22Rv1 (cell line): ENCODE results near the gene CAPRIN1.

Experiments used
- ZFX ChIP-seq: fragments of 450-650 bp; IDR thresholded peaks from 2 replicates; pipeline ENCODE4 v1.6.1; 2017; ENCODE audit warnings: antibody characterized with exemption, borderline replicate concordance
- TF ChIP-seq, protein P1 (sequence below): fragments of 450-650 bp; IDR thresholded peaks from 2 replicates; pipeline ENCODE4 v1.5.1; 2017; ENCODE audit warnings: mild to moderate bottlenecking

DNA sequence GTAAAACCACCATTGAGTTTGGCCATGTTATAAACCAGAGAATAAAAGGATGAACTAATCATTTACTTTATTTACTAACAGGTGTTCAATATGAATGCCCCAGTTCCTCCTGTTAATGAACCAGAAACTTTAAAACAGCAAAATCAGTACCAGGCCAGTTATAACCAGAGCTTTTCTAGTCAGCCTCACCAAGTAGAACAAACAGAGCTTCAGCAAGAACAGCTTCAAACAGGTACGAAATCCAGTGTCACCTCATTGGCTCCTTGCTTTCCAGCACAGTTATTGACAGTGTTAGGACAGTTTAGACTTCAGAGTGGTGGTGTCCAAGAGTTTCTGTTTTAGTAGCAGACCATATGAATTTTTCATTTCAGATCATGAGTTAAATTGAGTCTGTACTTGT, 40.3 kb downstream of the CAPRIN1 start:
- TF ChIP-seq, protein P1, sequence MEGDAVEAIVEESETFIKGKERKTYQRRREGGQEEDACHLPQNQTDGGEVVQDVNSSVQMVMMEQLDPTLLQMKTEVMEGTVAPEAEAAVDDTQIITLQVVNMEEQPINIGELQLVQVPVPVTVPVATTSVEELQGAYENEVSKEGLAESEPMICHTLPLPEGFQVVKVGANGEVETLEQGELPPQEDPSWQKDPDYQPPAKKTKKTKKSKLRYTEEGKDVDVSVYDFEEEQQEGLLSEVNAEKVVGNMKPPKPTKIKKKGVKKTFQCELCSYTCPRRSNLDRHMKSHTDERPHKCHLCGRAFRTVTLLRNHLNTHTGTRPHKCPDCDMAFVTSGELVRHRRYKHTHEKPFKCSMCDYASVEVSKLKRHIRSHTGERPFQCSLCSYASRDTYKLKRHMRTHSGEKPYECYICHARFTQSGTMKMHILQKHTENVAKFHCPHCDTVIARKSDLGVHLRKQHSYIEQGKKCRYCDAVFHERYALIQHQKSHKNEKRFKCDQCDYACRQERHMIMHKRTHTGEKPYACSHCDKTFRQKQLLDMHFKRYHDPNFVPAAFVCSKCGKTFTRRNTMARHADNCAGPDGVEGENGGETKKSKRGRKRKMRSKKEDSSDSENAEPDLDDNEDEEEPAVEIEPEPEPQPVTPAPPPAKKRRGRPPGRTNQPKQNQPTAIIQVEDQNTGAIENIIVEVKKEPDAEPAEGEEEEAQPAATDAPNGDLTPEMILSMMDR, result no peak
- TF ChIP-seq ZFX, result no peak
